ENCODE data around the gene CALML4. TPM values are rescaled to one million over a fixed set of nuclear protein-coding genes. Genes with fewer than 3 reads are reported as not detected.

The CALML4 gene
- total RNA-seq, 1 experiment from 2014 or later = 3.3 TPM

DNA sequence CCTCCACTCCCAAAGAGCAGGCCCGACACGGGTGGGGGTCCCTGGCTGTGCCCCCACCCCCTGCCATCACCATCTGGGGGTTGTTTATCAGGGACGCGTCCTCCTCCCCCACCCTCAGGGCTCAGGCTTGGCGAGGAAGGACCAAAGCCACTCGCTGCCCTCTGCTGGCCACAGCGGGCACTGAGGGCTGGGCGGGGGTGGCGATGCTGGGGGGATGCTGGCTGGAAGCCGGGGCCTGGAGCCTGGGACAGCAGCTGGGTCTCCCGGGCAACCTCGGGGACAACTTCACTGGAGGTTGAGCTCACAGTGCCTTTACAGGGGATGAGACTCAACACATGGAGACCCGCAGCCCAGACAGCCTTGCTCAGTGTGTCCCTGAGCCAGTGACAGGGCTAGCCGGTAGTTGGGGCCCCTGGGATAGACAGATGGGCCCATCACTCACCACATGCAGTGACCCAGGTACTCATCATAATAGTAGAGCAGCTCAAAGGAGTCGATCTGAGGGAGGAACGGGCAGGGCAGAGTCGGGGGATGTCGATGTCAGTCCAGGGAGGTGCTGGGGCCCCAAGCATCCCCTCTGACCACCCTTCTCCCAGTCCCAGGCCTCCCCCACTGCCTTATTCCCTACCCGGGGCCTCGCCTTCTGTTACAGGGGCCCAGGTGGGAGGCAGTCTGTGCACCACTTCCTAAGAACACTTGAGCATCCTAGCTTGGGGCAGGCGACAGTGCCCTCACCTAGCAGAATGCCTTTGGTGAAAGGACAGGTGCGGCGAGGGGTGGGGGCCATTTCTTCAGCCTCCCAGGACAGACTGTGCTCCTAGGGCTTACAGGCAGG lies 5.9 kb upstream of the CALML4 start:
- H3K27ac Mint-ChIP-seq (ENCODE audit: low read depth, unreplicated experiment) = no peak overlapping the region
- H3K36me3 Mint-ChIP-seq (ENCODE audit: insufficient read depth, unreplicated experiment) = peaks cover 11% of the 10 kb centered on the region
- ChIA-PET POLR2A (interaction anchor here (1.1 kb wide), 2 partner anchors 9 to 15 kb away, joined by 3 read pairs; no protein-coding TSS in a partner anchor), CTCF (interaction anchor here (0.6 to 2.2 kb wide), 15 partner anchors 9 to 1196 kb away, joined by 3 to 17 read pairs (median 3); no protein-coding TSS in a partner anchor)
- peaks cover 6% of the 10 kb centered on the region for H3K4me1 Mint-ChIP-seq (ENCODE audit: insufficient read depth, unreplicated experiment)
- DNase-seq (ENCODE audit: unreplicated experiment) = peak; percentile 42
- TF ChIP-seq CTCF (IDR thresholded peaks at IDR 0.05; ENCODE audit: unreplicated experiment) = peak; percentile 87
- H3K4me3 Mint-ChIP-seq (ENCODE audit: unreplicated experiment) = no peak overlapping the region
- no TSS peak for BruUV-seq (replicated peaks)
- no peaks in the 10 kb centered on the region for H3K9me3 Mint-ChIP-seq (ENCODE audit: unreplicated experiment)
- intact Hi-C loops (cut with micrococcal nuclease) = no loop called here
- no peaks in the 10 kb centered on the region for H3K27me3 Mint-ChIP-seq (ENCODE audit: insufficient read depth, unreplicated experiment)

- CTCF ChIA-PET = interaction anchor here (0.6 to 2.2 kb wide), 13 partner anchors 9 to 812 kb away, joined by 3 to 17 read pairs (median 4); no protein-coding TSS in a partner anchor
- BruUV-seq (replicated peaks) = no TSS peak
These were observed 5.3 kb upstream of the CALML4 start for GRCh38 chr15:68210409-68210756.

DNA sequence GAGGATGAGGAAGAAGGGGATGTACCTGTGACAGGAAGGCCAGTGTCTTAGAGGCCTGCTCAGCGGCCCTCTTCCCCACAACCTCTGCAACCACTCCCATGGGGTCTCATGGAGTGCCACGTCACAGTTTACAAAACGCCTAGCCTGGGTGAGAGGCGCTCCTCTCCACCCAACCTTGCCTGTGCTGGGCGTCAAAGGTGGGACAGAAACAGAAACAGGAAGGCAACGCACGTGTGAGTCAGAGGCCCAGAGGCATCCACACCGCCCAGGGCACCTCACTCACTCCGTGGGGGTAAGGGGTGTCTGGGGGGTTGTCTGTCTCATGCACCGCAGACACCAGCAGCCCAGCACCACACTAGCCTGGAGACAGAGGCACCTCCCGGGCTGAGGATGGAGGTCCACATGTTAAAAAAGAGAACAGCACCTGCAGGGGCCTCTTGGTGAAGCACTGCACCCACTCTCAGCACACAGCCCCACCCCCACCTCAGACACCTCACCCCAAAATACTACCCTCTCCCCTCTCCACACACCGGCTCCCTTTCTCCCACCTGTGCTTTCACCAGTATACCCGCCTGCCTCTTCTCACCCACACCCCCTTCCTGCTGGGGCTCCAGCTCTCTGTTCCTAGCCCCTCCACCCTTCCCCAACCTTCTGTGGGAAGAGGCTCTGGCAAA lies 4.7 kb upstream of the CALML4 start:
- no TSS peak for BruUV-seq (replicated peaks)
- no peak overlapping the region for H3K4me3 Mint-ChIP-seq (ENCODE audit: unreplicated experiment)
- peak; percentile 27 for DNase-seq (ENCODE audit: unreplicated experiment)
- peaks cover 6% of the 10 kb centered on the region for H3K4me1 Mint-ChIP-seq (ENCODE audit: insufficient read depth, unreplicated experiment)
- no peaks in the 10 kb centered on the region for H3K27me3 Mint-ChIP-seq (ENCODE audit: insufficient read depth, unreplicated experiment)
- TF ChIP-seq CTCF (IDR thresholded peaks at IDR 0.05; ENCODE audit: unreplicated experiment) = no peak
- no peaks in the 10 kb centered on the region for H3K9me3 Mint-ChIP-seq (ENCODE audit: unreplicated experiment)
- CTCF ChIA-PET = interaction anchor here (0.6 to 2.2 kb wide), 11 partner anchors 9 to 811 kb away, joined by 3 to 17 read pairs (median 4); no protein-coding TSS in a partner anchor
- peaks cover 14% of the 10 kb centered on the region for H3K36me3 Mint-ChIP-seq (ENCODE audit: insufficient read depth, unreplicated experiment)
- no peak overlapping the region for H3K27ac Mint-ChIP-seq (ENCODE audit: low read depth, unreplicated experiment)
- intact Hi-C loops (cut with micrococcal nuclease) = no loop called here
- POLR2A ChIA-PET = interaction anchor here (1.1 kb wide), 1 partner anchor 14 kb away, joined by 3 read pairs; no protein-coding TSS in a partner anchor

More at GRCh38 chr15:68210409-68210756, 5.3 kb upstream of the CALML4 start:
- POLR2A ChIA-PET = interaction anchor here (1.1 kb wide), 1 partner anchor 14 kb away, joined by 3 read pairs; no protein-coding TSS in a partner anchor
- Mint-ChIP-seq H3K9me3 (ENCODE audit: unreplicated experiment) (no peaks in the 10 kb centered on the region), H3K27me3 (ENCODE audit: insufficient read depth, unreplicated experiment) (no peaks in the 10 kb centered on the region), H3K4me3 (ENCODE audit: unreplicated experiment) (no peak overlapping the region), H3K36me3 (ENCODE audit: insufficient read depth, unreplicated experiment) (peaks cover 11% of the 10 kb centered on the region), H3K27ac (ENCODE audit: low read depth, unreplicated experiment) (no peak overlapping the region), H3K4me1 (ENCODE audit: insufficient read depth, unreplicated experiment) (peaks cover 6% of the 10 kb centered on the region)
- DNase-seq (ENCODE audit: unreplicated experiment) = no peak
- intact Hi-C loops (cut with micrococcal nuclease) = no loop called here
- TF ChIP-seq CTCF (IDR thresholded peaks at IDR 0.05; ENCODE audit: unreplicated experiment) = no peak

- CTCF ChIA-PET = no interaction called here
- H3K36me3 Mint-ChIP-seq (ENCODE audit: insufficient read depth, unreplicated experiment) = peaks cover 15% of the 10 kb centered on the region
- H3K27me3 Mint-ChIP-seq (ENCODE audit: insufficient read depth, unreplicated experiment) = no peaks in the 10 kb centered on the region
- H3K9me3 Mint-ChIP-seq (ENCODE audit: unreplicated experiment) = no peaks in the 10 kb centered on the region
- H3K4me3 Mint-ChIP-seq (ENCODE audit: unreplicated experiment) = no peak overlapping the region
- TF ChIP-seq CTCF (IDR thresholded peaks at IDR 0.05; ENCODE audit: unreplicated experiment) = no peak
- H3K27ac Mint-ChIP-seq (ENCODE audit: low read depth, unreplicated experiment) = no peak overlapping the region
- BruUV-seq (replicated peaks) = no TSS peak
- DNase-seq (ENCODE audit: unreplicated experiment) = no peak
- peaks cover 6% of the 10 kb centered on the region for H3K4me1 Mint-ChIP-seq (ENCODE audit: insufficient read depth, unreplicated experiment)
- intact Hi-C loops (cut with micrococcal nuclease) = no loop called here
- POLR2A ChIA-PET = no interaction called here
These were observed 4.1 kb upstream of the CALML4 start for GRCh38 chr15:68209272-68209671.

Measured in MCF 10A (cell line).